H9 (cell line): ENCODE data around the gene ATRX. TPM values are rescaled to one million over a fixed set of nuclear protein-coding genes. Genes with fewer than 3 reads are reported as not detected.
"Not testable (repeated sequence)": the region's sequence is repeated elsewhere in the genome, so short reads cannot be mapped to it uniquely, and the experiment has no call there.

Source experiments
- DNase-seq: peaks from one replicate; pipeline ENCODE4 v3.0.0-alpha.2; 2017
- H2AFZ ChIP-seq: one replicate; pipeline ENCODE4 v1.6.1; 2013; ENCODE audit warnings: mild to moderate bottlenecking, low read length, control low read depth, moderate library complexity
- H2AK5ac ChIP-seq: 2 replicates; pipeline ENCODE4 v1.6.1; 2013; ENCODE audit warnings: low read length, control low read depth, mixed read lengths; ENCODE audit not compliant: insufficient read length
- H2BK120ac ChIP-seq: one replicate; pipeline ENCODE4 v1.6.1; 2013; ENCODE audit warnings: low read depth, mild to moderate bottlenecking, low read length, control low read depth, inconsistent platforms; ENCODE audit not compliant: poor library complexity, severe bottlenecking
- H2BK12ac ChIP-seq: 2 replicates; pipeline ENCODE4 v1.6.1; 2013; ENCODE audit warnings: low read length, control low read depth, mixed read lengths, low read depth; ENCODE audit not compliant: insufficient read length
- H2BK15ac ChIP-seq: 2 replicates; pipeline ENCODE4 v1.6.1; 2013; ENCODE audit warnings: low read depth, low read length, control low read depth
- H2BK20ac ChIP-seq: one replicate; pipeline ENCODE4 v1.6.1; 2013; ENCODE audit warnings: low read depth, mild to moderate bottlenecking, low read length, control low read depth, inconsistent platforms; ENCODE audit not compliant: poor library complexity, severe bottlenecking
- H2BK5ac ChIP-seq: 2 replicates; pipeline ENCODE4 v1.6.1; 2013; ENCODE audit warnings: low read length, control low read depth, mixed read lengths; ENCODE audit not compliant: insufficient read length
- H3K14ac ChIP-seq: 2 replicates; pipeline ENCODE4 v1.6.1; 2013; ENCODE audit warnings: low read length, control low read depth; ENCODE audit not compliant: insufficient read depth
- H3K18ac ChIP-seq: 2 replicates; pipeline ENCODE4 v1.6.1; 2013; ENCODE audit warnings: low read depth, mild to moderate bottlenecking, mixed read lengths, low read length, control low read depth; ENCODE audit not compliant: insufficient read length
- H3K23ac ChIP-seq: 2 replicates; pipeline ENCODE4 v1.6.1; 2013; ENCODE audit warnings: low read length, control low read depth, mixed read lengths, low read depth; ENCODE audit not compliant: insufficient read length
- H3K23me2 ChIP-seq: 2 replicates; pipeline ENCODE4 v1.6.1; 2013; ENCODE audit warnings: low read depth, mild to moderate bottlenecking, mixed read lengths, low read length, control low read depth; ENCODE audit not compliant: insufficient read length, poor library complexity, severe bottlenecking
- H3K27ac ChIP-seq: 2 replicates; pipeline ENCODE4 v1.5.1; 2013; ENCODE audit warnings: low read length, control low read depth, mixed read lengths, low read depth; ENCODE audit not compliant: insufficient read length
- H3K27me3 ChIP-seq: 2 replicates; pipeline ENCODE4 v1.6.1; 2013; ENCODE audit warnings: low read length, control low read depth, inconsistent platforms; ENCODE audit not compliant: insufficient read depth
- H3K4ac ChIP-seq: 2 replicates; pipeline ENCODE4 v1.6.1; 2013; ENCODE audit warnings: low read depth, mild to moderate bottlenecking, control low read depth, inconsistent platforms, low read length, moderate library complexity
- H3K4me1 ChIP-seq: 2 replicates; pipeline ENCODE4 v1.6.1; 2013; ENCODE audit warnings: low read length, control low read depth, inconsistent platforms; ENCODE audit not compliant: insufficient read depth
- H3K4me2 ChIP-seq: 2 replicates; pipeline ENCODE4 v1.6.1; 2013; ENCODE audit warnings: low read length, control low read depth, mixed read lengths; ENCODE audit not compliant: insufficient read length, insufficient read depth
- H3K56ac ChIP-seq: 2 replicates; pipeline ENCODE4 v1.6.1; 2013; ENCODE audit warnings: low read depth, mild to moderate bottlenecking, mixed read lengths, low read length, control low read depth; ENCODE audit not compliant: insufficient read length
- H3K79me1 ChIP-seq: 2 replicates; pipeline ENCODE4 v1.6.1; 2013; ENCODE audit warnings: low read depth, mild to moderate bottlenecking, moderate library complexity, low read length, control low read depth, inconsistent platforms; ENCODE audit not compliant: insufficient read depth, poor library complexity, severe bottlenecking
- H3K79me2 ChIP-seq: 2 replicates; pipeline ENCODE4 v1.6.1; 2013; ENCODE audit warnings: low read length, control low read depth, inconsistent platforms; ENCODE audit not compliant: insufficient read depth
- H3K9ac ChIP-seq: 2 replicates; pipeline ENCODE4 v1.6.1; 2013; ENCODE audit warnings: low read length, control low read depth, mixed read lengths; ENCODE audit not compliant: insufficient read length; ENCODE audit errors: extremely low read depth
- H3K9me3 ChIP-seq: one replicate; pipeline ENCODE4 v1.6.1; 2013; ENCODE audit warnings: low read depth, low read length, inconsistent platforms; ENCODE audit not compliant: control insufficient read depth
- H3T11ph ChIP-seq: one replicate; pipeline ENCODE4 v1.6.1; 2013; ENCODE audit warnings: mild to moderate bottlenecking, low read length, control low read depth, inconsistent platforms
- H4K20me1 ChIP-seq: one replicate; pipeline ENCODE4 v1.6.1; 2013; ENCODE audit not compliant: control insufficient read depth, insufficient read length, insufficient read depth
- H4K5ac ChIP-seq: 2 replicates; pipeline ENCODE4 v1.6.1; 2013; ENCODE audit warnings: low read depth, mild to moderate bottlenecking, mixed read lengths, low read length, control low read depth; ENCODE audit not compliant: insufficient read length
- H4K8ac ChIP-seq: replicated peaks from 2 replicates; pipeline ENCODE4 v1.6.1; 2013; ENCODE audit warnings: low read length, control low read depth, mixed read lengths, low read depth; ENCODE audit not compliant: insufficient read length
- H4K91ac ChIP-seq: 2 replicates; pipeline ENCODE4 v1.6.1; 2013; ENCODE audit warnings: low read depth, mild to moderate bottlenecking, moderate library complexity, mixed read lengths, low read length, control low read depth; ENCODE audit not compliant: insufficient read length
- H3K27ac Mint-ChIP-seq, 3 experiments: 2 replicates in 2 of 3; 3 replicates in 1 of 3; pipeline ENCODE4 v1.8.0; 2020 to 2021; ENCODE audit warnings: mixed read lengths in 3 of 3, mild to moderate bottlenecking in 1 of 3, moderate library complexity in 1 of 3
- H3K27me3 Mint-ChIP-seq: 2 replicates; pipeline ENCODE4 v1.8.0; 2021; ENCODE audit warnings: low read depth, mild to moderate bottlenecking, moderate library complexity, mixed read lengths
- H3K36me3 Mint-ChIP-seq, 3 experiments: 2 replicates in 2 of 3; 3 replicates in 1 of 3; pipeline ENCODE4 v1.8.0; 2020 to 2021; ENCODE audit warnings: low read depth in 3 of 3, mixed read lengths in 3 of 3; ENCODE audit not compliant: insufficient read depth in 1 of 3
- H3K4me1 Mint-ChIP-seq, 2 experiments: 2 replicates each; pipeline ENCODE4 v1.8.0; 2020; ENCODE audit warnings: mixed read lengths in 2 of 2
- H3K4me3 Mint-ChIP-seq, 2 experiments: 2 replicates in 1 of 2; 3 replicates in 1 of 2; pipeline ENCODE4 v1.8.0; 2020 to 2021; ENCODE audit warnings: mild to moderate bottlenecking in 2 of 2, mixed read lengths in 2 of 2, moderate library complexity in 1 of 2
- H3K9me3 Mint-ChIP-seq, 2 experiments: 2 replicates in 1 of 2; 3 replicates in 1 of 2; pipeline ENCODE4 v1.8.0; 2020; ENCODE audit warnings: mild to moderate bottlenecking in 2 of 2, mixed read lengths in 2 of 2, moderate library complexity in 1 of 2
- CTCF ChIP-seq: fragments of 200-600 bp; sonication (generic); conservative IDR thresholded peaks from 3 replicates; pipeline ENCODE4 v1.8.0; 2021; ENCODE audit warnings: antibody characterized with exemption, mild to moderate bottlenecking
- WGBS: extraction: QIAGEN DNeasy Blood & Tissue Kit; methylation state at CpG from one replicate; pipeline ENCODE4 v1.1.7; 2013; ENCODE audit warnings: missing lambda C conversion rate, low lambda C conversion rate, mixed read lengths; ENCODE audit not compliant: insufficient read length; ENCODE audit errors: extremely low coverage; 5-methylcytosine and 5-hydroxymethylcytosine counted together
- total RNA-seq: library from RNA; stranded (reverse); gene quantifications from 2 replicates; pipeline ENCODE4 v1.2.1, GENCODE V29; 2021

ATRX gene
- total RNA-seq, 1 experiment from 2014 or later = 76.0 TPM

- H3K9me3 Mint-ChIP-seq = peaks cover 45 to 50% of the 10 kb centered on the region in 2 experiments
- Histone ChIP-seq H3K79me1 (no peaks in the 10 kb centered on the region), H3K79me2 (no peaks in the 10 kb centered on the region), H2BK12ac (no peak overlapping the region), H2BK20ac (no peak overlapping the region), H3K14ac (no peak overlapping the region), H3T11ph (no peak overlapping the region), H3K27ac (no peak overlapping the region), H4K20me1 (no peaks in the 10 kb centered on the region), H4K8ac (no peak overlapping the region), H3K4me1 (no peaks in the 10 kb centered on the region), H2BK15ac (no peak overlapping the region), H2AFZ (no peak overlapping the region), H2BK5ac (no peak overlapping the region), H2AK5ac (no peak overlapping the region), H3K23me2 (no peaks in the 10 kb centered on the region), H3K56ac (no peak overlapping the region), H3K4ac (no peak overlapping the region), H3K4me2 (no peak overlapping the region), H3K23ac (no peak overlapping the region), H4K91ac (no peak overlapping the region), H3K18ac (no peak overlapping the region), H3K27me3 (no peaks in the 10 kb centered on the region), H2BK120ac (no peak overlapping the region), H3K9ac (no peak overlapping the region), H4K5ac (no peak overlapping the region), H3K9me3 (no peaks in the 10 kb centered on the region)
- H3K27me3 Mint-ChIP-seq = no peaks in the 10 kb centered on the region
- WGBS = no CpG with 5 or more reads among the region's 2 CpGs
- TF ChIP-seq CTCF = no peak
- no peak for DNase-seq
- H3K4me1 Mint-ChIP-seq = no peaks in the 10 kb centered on the region
- no peak overlapping the region for H3K4me3 Mint-ChIP-seq
- no peak overlapping the region for H3K27ac Mint-ChIP-seq
- H3K36me3 Mint-ChIP-seq = peaks cover 22 to 25% (median 22%) of the 10 kb centered on the region in 3 experiments
Observed at GRCh38 chrX:77548751-77549150, 237.3 kb downstream of the ATRX start.

GRCh38 chrX:77539778-77540177 is 246.2 kb downstream of the ATRX start:
- not testable (repeated sequence) for H3K79me1 ChIP-seq, H2BK15ac ChIP-seq, H3K14ac ChIP-seq, H4K91ac ChIP-seq, H2AK5ac ChIP-seq, H3K56ac ChIP-seq, H4K20me1 ChIP-seq, H3K27ac Mint-ChIP-seq, H4K8ac ChIP-seq, H2BK20ac ChIP-seq, H3K79me2 ChIP-seq, H3K27ac ChIP-seq, H3K27me3 Mint-ChIP-seq, H2BK120ac ChIP-seq, H4K5ac ChIP-seq, H3K23me2 ChIP-seq, H3K18ac ChIP-seq, H2BK5ac ChIP-seq, H3K4me1 Mint-ChIP-seq, H3K23ac ChIP-seq, H3K27me3 ChIP-seq, H3K4me2 ChIP-seq, H3K9me3 ChIP-seq, H2AFZ ChIP-seq, H3T11ph ChIP-seq, DNase-seq, H3K4me3 Mint-ChIP-seq, H3K4me1 ChIP-seq, H2BK12ac ChIP-seq, H3K9ac ChIP-seq, H3K4ac ChIP-seq
- Mint-ChIP-seq H3K36me3 (peaks cover 35 to 52% (median 38%) of the 10 kb centered on the region in 3 experiments), H3K9me3 (peaks cover 61 to 76% of the 10 kb centered on the region in 2 experiments)
- WGBS = no CpG with 5 or more reads among the region's 2 CpGs
